Urothelium cell line (cell line): Measurements from ENCODE around the gene CENATAC.
A peak's percentile ranks its signal among the peaks of the same experiment; 100 is the strongest.
"Not testable (repeated sequence)": the region's sequence is repeated elsewhere in the genome, so short reads cannot be mapped to it uniquely, and the experiment has no call there.

Source experiments
- DNase-seq: peaks from one replicate; pipeline ENCODE4 v3.0.0; 2011; ENCODE audit warnings: low spot score, mixed read lengths
- FAIRE-seq: peaks from 2 replicates; lab custom pipeline; 2011; peaks lifted over from hg19 to GRCh38; lab: Jason Lieb, UNC

CENATAC gene, protein sequence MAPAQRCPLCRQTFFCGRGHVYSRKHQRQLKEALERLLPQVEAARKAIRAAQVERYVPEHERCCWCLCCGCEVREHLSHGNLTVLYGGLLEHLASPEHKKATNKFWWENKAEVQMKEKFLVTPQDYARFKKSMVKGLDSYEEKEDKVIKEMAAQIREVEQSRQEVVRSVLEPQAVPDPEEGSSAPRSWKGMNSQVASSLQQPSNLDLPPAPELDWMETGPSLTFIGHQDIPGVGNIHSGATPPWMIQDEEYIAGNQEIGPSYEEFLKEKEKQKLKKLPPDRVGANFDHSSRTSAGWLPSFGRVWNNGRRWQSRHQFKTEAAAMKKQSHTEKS

DNA sequence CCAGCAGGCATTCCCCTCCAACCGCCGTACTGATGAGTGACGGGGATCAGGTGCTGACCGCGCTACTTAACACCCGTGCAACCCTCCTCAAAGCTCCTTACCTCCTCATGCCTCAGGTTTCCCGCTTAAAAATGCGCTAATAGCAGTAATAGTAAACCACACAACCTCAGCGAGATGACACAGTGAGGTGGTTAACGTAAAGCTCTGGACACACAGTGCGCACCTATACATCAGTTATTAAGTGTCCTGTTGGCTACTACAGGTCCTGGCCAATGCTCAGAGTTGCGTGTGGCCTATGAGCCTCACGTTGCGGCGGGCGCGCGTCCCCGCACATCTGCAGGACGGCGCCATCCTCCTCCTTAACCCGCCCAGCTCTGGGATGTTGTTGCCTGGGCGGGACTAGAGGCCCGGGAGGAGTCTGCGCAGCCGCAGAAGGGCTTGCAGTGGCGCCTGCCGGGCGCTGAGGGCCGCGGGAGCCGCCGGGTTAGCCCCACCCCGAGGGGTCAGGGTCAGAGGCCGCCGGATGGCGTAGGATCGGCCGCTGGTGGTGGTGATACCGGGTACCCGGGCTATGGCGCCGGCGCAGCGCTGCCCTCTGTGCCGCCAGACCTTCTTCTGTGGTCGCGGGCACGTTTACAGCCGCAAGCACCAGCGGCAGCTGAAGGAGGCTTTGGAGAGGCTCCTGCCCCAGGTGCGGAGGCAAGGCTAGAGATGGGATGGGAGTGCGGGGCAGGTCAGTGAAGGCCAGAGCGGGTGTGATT is at the start of gene CENATAC:
Gene CENATAC (plus strand): TSS at position 512 of the 761 bp plus-strand sequence. CDS start 60 bp downstream, at position 572.
- DNase-seq, result peak; percentile 96
- no peak for FAIRE-seq

DNA sequence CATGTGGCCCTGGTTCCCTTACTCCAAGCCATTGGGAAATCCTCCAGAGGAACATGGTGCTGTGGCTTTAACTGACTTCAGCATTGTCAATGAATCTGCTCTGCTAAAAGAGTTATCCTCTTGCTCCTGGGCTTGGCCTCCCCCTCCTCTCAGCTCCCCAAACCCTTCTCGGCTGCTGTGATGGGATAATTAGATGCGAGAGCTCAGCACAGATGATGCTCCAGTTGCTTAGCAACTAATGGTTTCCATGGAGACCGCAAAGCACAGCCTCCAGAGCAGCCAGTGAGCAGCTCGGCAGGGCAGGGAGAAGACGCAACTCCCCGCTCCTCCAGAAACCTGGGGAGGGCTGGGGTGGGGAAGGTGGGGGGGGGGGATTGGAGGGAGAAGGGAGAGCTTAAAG is 44.7 kb upstream of the CENATAC start:
- DNase-seq (no peak), FAIRE-seq (no peak)

DNA sequence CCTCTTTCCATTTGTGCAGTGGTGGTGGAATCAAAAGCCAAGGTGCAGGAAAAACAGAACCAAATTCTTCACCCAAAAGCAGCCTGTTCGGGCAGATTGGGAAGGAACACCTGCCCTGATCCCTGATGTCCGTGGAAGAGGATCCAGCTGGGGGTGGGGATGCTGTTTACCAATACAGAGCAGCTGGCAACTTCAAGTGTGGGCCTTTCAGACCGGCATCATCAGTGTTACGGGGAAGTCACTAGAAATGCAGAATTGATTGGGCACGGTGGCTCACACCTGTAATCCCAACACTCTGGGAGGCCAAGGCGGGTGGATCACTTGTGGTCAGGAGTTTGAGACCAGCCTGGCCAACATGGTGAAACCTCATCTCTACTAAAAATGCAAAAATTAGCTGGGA is 44.0 kb upstream of the CENATAC start:
- DNase-seq, FAIRE-seq: not testable (repeated sequence)

DNA sequence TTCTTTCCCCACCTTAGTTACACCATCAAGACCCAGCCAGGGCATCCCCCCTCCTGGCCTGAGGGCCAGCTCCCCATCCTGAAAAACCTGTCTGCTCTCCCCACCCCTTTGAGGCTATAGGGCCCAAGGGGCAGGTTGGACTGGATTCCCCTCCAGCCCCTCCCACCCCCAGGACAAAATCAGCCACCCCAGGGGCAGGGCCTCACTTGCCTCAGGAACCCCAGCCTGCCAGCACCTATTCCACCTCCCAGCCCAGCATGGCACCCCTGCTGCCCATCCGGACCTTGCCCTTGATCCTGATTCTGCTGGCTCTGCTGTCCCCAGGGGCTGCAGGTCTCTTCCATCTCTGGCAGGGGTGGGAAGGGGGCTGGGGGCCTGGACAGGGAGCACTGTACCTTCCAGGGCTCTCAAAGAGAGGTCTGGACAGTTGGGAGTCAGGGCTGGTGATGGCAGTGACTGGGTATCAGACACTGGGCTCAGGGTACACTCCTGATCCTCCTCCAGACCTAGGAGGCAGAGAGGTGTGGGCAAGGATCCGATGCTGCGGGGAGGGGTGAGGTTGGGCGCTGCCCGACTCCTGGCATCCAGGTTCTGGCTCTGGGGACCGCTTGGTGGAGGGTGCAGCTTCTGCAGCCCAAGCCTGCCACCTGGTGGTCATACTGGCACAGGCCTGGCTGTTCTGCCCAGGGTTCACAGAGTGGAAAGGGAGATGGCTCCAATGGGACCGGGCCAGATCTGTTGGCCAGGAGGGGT is 41.7 kb upstream of the CENATAC start, which contains the start of gene UPK2:
Gene UPK2 (plus strand): TSS at position 205 of the 753 bp plus-strand sequence. CDS start 53 bp downstream, at position 258.
- DNase-seq (peak; percentile 88), FAIRE-seq (no peak)

DNA sequence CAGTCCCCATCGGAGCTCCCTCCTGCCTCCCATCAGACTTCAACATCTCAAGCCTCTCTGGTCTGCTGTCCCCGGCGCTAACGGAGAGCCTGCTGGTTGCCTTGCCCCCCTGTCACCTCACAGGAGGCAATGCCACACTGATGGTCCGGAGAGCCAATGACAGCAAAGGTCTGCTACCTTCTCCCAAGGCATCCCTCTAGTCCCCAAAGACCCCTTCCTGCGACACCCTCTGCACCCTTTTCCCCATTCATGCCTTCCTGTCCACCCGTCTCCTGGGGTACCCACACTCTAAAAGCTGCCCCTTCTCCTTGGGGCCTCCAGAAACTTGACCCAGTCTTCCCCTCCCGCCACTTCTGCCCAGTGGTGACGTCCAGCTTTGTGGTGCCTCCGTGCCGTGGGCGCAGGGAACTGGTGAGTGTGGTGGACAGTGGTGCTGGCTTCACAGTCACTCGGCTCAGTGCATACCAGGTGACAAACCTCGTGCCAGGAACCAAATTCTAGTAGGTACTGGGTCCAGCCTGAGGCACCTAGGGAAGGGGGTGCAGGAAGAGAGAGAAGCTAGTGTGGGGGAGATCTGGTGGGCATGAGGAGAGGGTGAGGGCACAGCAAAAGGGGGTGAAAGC is 41.0 kb upstream of the CENATAC start:
- DNase-seq (no peak), FAIRE-seq (no peak)

DNA sequence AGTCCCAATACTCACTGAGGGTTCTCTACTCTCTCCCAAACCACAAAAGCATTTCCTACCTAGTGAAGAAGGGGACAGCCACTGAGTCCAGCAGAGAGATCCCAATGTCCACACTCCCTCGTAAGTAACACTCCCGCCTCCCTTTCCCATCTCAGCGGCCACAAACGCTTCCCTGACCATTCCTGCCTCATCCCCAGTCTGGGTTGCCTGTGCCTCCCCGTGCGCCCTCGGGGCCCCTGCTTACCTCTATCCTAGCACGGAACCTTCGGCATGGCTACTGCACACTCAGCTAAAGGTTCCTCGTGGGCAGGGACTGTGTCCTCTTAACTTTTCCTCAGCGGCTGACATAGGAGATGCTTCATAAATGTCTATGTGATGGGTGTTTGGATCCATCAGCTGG is 40.4 kb upstream of the CENATAC start:
- DNase-seq (no peak), FAIRE-seq (no peak)

DNA sequence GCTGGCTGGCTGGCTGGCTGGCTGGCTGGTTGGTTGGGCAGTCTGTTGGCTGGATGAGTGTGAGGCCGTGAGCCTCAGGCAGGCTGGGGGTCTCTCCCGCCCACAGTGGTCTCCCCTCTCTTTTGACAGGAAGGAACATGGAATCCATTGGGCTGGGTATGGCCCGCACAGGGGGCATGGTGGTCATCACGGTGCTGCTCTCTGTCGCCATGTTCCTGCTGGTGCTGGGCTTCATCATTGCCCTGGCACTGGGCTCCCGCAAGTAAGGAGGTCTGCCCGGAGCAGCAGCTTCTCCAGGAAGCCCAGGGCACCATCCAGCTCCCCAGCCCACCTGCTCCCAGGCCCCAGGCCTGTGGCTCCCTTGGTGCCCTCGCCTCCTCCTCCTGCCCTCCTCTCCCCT is 40.0 kb upstream of the CENATAC start:
- DNase-seq (no peak), FAIRE-seq (no peak)

DNA sequence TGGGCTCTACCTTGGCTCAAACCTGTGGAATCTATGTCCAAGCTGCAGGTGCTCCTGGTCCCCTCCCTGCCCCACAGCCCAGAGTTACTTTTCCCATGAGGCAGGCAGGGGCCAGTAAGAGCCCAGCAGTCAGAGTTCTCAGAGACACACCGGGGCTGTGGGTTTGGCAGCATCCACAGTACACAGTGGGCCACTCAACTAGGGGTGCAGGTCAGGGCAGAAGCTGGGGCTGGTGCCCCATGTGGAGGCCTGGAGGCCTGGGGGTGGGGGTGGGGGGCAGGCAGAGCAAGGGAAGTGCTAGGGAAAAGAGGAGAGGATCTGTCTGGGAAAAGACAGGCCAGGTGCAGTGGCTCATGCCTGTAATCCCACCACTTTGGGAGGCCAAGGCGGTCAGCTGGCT is 39.4 kb upstream of the CENATAC start:
- DNase-seq (no peak), FAIRE-seq (no peak)

DNA sequence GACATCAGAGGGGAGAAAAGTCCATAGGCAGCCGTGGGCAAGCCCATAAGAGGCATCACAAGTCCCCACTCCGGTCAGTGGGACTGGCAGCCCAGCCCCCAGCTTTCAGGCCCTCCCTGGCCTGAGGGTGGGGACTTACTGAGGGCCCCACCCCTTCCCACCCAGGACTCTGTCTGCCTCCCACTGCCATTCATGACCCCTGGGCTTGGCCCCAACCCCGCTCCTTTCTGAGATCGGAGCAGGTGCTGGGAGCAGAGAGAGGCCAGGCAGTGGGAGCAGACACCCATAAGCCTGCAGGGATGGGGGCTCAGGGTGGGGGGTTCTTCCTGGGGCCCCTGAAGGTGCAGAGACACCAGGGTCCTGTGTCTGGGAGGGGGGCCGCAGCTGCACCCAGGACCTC is 36.7 kb upstream of the CENATAC start:
- FAIRE-seq (no peak), DNase-seq (no peak)

DNA sequence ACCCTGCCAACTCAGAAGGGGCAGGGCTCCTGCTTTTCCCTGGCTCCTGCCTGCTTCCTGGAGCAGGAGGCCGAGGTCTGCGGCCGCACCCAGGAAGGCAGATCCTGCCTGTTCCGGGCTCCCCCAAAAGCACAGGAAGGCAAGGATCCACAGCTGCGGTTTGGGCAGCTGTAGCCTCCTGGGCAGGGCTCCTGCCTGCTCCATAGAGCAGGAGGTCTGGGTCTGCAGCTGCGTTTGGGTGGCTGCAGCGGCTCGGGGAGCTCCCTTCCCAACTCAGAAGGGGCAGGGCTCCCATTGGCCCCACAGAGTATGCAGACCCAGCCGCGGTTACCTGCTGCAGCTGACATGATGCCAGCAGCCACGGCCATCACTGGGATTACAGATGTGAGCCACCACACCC is 36.3 kb upstream of the CENATAC start:
- DNase-seq, result no peak
- FAIRE-seq, result no peak

DNA sequence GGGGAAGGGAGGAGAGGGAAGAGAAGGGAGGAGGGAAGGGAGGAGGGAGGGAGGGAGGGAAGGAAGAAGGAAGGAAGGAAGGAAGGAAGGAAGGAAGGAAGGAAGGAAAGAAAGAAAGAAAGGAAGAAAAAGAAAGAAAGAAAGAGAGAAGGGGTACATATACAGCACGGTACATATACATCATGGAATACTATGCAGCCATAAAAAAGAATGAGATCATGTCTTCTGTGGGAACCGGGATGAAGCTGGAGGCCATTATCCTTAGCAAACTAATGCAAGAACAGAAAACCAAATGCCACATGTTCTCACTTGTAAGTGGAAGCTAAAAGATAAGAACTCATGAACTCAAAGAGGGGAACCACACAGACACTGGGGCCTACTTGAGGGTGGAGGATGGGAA is 28.4 kb upstream of the CENATAC start:
- not testable (repeated sequence) for FAIRE-seq, DNase-seq

DNA sequence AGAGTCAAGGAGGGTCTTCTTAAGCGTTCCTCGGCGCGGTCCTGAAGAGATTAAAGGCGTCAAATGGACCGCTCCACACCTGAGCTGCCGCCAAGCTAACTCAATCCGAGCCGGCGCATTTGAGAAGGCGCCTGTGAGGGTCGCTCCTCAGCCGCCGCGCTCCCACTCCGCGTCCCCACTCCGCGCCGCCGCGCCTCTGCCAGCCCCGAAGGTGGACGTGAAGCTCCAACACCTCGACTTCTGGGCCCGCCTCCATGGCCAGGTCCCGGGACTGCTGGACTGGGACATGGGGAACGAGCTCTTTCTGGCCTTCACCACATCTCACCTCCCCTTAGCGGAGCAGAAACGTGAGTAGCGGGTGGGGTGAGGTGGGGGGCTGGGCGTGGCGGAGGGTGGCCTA is 26.3 kb upstream of the CENATAC start, which contains the start of gene FOXR1:
Gene FOXR1 (plus strand): TSS at position 116 of the 400 bp plus-strand sequence. CDS start 171 bp downstream, at position 287.
- no peak for FAIRE-seq

DNA sequence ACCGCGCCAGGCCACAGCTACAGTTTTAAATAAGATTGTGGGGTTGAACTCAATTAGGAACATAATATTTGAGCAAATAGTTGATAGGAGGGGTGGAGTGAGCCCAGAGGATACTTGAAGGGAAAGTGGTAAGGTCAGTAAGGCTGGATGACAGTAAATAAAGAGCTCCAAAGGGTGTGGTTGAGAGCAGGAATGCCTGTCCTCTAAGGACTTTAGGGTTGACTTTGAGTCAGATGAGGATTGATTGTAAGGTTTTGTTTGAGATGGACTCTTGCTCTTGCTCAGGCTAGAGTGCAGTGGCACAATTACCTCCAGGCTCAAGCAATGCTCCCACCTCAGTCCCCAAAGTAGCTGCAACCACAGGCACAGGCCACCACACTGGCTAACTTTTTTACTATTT is 24.0 kb upstream of the CENATAC start:
- no peak for DNase-seq
- FAIRE-seq, result no peak

More for the DNA sequence above, 26.3 kb upstream of the CENATAC start, which contains the start of gene FOXR1:
- DNase-seq, result no peak

DNA sequence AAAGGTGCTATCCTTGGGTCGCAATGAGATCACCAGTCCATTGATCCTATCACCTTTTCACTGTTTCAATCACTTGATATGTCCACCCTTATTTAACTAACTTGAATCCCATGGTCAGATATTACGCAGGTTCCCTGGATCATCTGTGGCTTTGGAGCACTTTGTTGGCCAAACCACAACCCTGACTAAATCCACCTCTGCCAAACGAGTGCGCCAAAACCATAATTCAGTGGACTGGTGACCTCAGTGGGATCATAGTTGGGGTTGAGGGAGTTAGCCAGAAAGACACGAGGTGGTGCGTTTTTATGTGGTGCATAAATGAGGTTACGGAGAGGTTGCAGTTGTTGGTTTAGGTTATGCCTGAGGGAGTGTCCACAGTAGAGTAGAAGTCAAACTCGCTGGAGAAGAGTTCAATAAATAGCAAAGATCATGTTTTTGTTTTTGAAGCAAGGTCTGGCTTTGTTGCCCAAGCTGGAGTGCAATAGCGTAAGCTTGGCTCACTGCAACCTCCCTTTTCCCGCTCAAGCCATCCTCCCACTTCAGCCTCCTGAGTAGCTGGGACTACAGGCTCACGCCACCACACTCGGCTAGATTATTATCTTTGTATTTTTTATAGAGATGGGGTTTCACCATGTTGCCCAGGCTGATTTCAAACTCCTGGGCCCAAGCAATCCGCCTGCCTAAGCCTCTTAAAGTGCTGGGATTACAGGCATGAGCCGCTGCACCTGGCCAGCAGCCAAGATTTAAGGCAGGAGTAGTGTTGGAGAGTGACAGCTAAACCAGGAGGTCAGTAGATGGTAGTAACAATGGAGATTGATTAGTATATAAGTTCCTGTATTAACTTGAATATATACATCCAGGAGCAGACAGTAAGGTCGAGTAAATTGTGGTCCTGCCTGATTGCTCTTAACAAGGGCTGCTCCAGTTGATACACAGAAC is 21.9 kb upstream of the CENATAC start:
- DNase-seq (no peak), FAIRE-seq (no peak)

DNA sequence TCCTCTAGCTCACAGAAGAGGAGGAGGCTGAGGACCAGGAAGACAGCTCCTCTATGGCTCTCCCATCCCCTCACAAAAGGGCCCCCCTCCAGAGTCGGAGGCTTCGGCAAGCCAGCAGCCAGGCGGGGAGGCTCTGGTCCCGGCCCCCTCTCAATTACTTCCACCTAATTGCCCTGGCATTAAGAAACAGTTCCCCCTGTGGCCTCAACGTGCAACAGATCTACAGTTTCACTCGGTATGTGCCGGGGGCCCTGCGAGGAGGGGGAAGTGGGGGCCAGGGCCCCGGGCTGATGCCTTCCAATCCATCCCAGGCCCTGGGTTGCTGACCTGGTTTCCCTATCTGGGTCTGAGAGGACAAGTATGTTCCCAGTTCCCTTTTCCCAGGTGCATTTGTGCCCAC is 18.5 kb upstream of the CENATAC start:
- no peak for FAIRE-seq

DNA sequence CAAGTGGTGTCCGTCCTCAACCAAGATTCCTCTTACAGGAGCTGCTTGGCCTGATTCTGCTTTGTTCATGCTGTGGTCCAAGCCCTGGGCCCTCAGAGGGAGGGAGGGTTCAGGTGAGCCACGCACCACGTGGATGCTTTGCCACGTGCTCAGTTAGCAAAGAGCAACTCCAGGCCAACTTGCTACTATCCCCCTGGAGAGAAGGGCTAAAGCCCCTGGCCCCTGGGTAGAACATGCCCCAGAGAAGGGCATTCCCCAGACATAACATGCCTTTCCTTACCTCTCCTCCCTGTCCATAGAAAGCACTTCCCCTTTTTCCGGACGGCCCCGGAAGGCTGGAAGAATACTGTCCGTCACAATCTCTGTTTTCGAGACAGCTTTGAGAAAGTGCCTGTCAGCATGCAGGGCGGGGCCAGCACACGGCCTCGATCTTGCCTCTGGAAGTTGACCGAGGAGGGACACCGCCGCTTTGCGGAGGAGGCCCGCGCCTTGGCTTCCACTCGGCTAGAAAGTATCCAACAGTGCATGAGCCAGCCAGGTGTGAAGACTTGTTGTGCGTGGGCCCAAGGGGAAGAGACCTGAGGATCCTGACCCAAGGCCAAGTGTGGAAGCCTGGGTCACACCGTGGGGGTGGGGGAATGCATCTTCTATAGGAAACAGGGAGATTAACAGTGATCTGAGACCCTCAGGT is 17.6 kb upstream of the CENATAC start:
- DNase-seq, result no peak
- FAIRE-seq, result no peak

More for the DNA sequence above, 18.5 kb upstream of the CENATAC start:
- no peak for DNase-seq

DNA sequence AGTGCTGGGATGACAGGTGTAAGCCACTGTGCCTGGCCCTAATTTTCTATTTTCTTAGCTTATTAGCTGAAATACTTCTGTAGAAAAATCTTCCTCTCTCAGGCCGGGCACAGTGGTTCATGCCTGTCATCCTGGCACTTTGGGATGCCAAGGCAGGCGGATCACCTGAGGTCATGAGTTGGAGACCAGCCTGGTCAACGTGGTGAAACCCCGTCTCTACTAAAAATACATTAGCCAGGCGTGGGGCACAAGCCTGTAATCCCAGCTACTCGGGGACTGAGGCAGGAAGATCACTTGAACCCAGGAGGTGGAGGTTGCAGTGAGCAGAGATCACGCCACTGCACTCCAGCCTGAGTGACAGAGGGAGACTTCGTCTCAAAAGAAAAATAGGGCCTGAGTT is 13.6 kb upstream of the CENATAC start:
- not testable (repeated sequence) for FAIRE-seq, DNase-seq

DNA sequence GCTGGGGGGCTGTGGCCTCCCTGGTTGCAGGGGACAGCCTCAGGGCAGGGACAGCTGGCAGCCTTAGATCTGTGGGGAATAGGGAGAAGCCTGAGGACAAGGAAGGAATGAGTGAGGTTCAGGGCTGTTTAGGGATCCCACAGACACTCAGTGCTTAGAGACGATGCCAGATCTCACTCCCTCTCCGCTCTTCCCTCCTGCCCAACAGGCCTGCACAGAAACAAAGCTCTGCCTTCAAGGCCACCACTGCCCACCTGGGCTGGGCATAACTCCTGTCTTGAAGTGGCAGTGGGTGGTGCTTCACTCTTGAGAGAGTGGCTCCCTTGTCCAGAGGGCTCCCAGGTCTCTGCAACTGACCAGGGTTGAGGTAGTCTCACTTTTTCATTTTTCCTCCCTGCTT is 13.1 kb upstream of the CENATAC start:
- no peak for DNase-seq
- FAIRE-seq, result no peak

DNA sequence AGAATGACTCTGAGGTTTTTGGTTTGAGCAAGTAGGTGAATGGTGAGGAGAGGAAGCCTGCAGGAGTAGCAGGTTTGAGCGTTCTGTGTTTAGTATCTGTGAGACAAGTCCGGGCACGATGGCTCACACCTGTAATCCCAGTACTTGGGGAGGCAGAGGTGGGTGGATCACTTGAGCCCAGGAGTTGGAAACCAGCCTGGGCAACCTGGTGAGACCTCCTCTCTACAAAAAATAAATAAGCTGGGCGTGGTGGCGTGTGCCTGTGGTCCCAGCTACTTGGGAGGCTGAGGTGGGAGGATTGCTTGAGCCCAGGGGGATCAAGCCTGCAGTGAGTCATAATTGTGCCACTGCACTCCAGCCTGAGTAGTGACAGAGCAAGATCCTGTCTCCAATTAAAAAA is 9.7 kb upstream of the CENATAC start:
- DNase-seq (peak; percentile 23), FAIRE-seq (no peak)
